WI38 (cell line): ENCODE results near the gene OR8G5.

Experiments
- H3K4me3 ChIP-seq: 2 replicates; pipeline ENCODE4 v1.5.1; 2011; ENCODE audit warnings: low read depth, mild to moderate bottlenecking, control low read depth, low read length
- TF ChIP-seq, protein P1 (sequence below): IDR thresholded peaks from 2 replicates; pipeline ENCODE4 v1.5.1; 2012; ENCODE audit warnings: low read depth, mild to moderate bottlenecking, control low read depth, low read length

OR8G5 gene

DNA sequence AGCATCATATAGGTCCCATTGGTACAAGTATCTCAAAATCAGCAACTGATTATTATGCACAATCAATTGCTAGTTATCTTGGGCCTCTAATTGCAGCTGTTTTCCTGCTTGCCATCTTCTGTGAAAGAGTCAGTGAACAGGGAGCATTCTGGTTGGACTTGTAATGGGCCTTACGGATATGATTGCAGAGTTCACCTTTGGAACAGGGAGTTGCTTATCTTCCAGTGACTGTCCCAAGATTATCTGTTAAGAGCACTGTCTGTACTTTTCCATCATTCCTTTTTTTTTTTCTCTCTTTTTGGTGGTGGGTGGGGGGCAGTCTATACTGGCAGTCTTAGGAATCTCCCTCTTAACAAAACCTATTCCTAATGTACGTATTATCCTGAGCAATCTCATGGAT lies 17.8 kb downstream of the OR8G5 start:
- TF ChIP-seq, protein P1, sequence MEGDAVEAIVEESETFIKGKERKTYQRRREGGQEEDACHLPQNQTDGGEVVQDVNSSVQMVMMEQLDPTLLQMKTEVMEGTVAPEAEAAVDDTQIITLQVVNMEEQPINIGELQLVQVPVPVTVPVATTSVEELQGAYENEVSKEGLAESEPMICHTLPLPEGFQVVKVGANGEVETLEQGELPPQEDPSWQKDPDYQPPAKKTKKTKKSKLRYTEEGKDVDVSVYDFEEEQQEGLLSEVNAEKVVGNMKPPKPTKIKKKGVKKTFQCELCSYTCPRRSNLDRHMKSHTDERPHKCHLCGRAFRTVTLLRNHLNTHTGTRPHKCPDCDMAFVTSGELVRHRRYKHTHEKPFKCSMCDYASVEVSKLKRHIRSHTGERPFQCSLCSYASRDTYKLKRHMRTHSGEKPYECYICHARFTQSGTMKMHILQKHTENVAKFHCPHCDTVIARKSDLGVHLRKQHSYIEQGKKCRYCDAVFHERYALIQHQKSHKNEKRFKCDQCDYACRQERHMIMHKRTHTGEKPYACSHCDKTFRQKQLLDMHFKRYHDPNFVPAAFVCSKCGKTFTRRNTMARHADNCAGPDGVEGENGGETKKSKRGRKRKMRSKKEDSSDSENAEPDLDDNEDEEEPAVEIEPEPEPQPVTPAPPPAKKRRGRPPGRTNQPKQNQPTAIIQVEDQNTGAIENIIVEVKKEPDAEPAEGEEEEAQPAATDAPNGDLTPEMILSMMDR = no peak
- no peak overlapping the region for H3K4me3 ChIP-seq

DNA sequence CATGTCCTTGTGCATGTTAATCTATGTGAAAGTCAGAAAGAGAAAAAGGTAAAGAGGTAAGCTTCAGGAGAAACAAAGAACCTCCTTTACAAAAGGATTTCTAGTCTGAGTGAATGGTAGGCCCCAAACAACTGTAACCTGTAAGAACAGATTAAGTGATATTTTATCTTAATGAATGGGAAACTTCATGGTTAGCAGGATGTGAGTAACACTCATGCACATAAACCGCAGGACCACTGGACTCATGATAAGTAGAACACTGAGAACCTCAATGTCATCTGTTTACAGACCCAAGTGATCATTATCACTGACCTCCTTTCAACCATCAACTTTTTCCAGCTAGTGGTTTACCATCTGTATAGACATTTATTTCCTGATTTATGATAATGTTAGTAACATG lies 19.9 kb downstream of the OR8G5 start:
- TF ChIP-seq, protein P1 = no peak
- no peak overlapping the region for H3K4me3 ChIP-seq

DNA sequence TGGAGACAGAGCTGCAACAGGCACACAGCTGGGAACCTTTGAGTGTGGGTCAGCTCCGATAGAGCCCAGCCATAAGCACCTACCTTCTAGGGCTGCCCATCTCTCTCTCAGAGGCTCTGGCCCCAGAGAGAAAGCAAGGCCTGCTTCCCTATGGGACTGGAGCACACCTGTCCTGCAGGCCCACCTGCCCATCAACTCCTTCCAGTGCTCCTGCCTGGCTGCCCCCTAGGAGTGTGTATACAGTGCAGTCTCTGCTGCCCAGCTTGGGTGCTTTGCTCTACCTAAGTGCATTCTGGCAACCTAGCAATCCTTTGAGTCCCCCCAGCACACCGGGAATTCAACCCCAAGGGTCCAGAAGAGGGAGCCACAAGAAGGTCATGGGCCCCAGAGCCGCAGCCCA lies 21.0 kb downstream of the OR8G5 start:
- TF ChIP-seq, protein P1 = no peak

DNA sequence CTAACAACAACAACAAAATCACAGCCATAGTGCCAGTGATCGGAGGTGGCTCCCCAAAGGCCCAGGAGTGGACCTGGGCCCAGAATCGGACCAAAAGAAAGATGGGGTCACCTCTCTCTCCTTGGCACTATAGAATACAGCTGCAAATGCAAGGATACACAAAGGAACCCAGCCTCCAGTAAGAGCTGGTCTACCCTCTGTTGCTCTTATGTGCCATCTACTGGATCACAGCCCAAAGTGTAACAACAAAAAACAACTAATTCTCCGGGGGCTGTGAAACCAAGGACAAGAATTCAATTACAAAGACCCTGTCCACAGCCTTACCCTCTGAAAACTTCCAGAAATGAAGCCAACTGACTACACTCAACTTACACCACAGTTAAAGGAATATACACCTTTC lies 21.6 kb downstream of the OR8G5 start:
- TF ChIP-seq, protein P1 = no peak
- no peak overlapping the region for H3K4me3 ChIP-seq

More for the DNA sequence above, 21.0 kb downstream of the OR8G5 start:
- H3K4me3 ChIP-seq = no peak overlapping the region

DNA sequence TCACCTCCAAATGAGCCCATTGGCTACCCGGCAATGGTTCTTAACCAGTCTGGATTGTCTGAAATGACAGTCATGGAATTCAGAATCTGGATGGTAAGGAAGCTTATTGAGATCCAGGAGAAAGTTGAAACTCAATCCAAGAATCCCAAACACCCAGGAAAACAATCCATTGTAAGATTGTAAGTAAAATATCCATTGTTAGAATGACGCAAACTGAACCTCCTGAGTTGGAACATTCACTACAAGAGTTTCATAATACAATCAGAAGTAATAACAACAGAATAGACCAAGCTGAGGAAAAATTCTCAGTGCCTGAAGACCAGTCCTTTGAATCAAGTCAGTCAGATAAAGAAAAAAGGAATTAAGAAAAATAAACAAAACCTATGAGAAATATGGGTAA lies 22.1 kb downstream of the OR8G5 start:
- H3K4me3 ChIP-seq = no peak overlapping the region
- TF ChIP-seq, protein P1 = no peak

DNA sequence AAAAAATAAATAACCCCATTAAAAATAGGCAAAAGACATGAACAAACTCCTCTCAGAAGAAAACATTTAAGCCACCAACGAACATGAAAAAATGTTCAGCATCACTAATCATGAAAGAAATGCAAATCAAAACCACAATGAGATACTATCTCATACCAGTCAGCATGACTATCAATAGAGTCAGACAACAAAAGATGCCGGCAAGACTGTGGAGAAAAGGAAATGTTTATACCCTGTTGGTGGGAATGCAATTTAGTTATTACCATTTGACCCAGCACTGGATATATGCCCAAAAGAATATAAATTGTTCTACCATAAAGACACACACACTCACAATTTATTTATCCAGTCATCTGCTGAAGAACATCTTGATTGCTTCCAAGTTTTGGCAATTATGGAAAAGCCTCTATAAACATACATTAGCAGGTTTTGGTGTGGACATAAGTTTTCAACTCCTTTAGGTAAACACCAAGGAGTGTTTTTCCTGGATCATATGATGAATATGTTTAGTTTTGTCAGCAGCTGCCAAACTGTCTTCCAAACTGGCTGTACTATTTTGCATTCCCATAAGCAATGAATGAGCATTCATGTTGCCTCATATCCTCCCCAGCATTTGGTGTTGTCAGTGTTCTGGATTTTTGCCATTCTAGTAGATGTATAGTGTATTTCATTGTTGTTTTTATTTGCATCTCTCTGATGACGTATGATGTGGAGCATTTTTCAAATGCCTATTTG lies 29.6 kb downstream of the OR8G5 start:
- no peak overlapping the region for H3K4me3 ChIP-seq
- TF ChIP-seq, protein P1 = no peak

DNA sequence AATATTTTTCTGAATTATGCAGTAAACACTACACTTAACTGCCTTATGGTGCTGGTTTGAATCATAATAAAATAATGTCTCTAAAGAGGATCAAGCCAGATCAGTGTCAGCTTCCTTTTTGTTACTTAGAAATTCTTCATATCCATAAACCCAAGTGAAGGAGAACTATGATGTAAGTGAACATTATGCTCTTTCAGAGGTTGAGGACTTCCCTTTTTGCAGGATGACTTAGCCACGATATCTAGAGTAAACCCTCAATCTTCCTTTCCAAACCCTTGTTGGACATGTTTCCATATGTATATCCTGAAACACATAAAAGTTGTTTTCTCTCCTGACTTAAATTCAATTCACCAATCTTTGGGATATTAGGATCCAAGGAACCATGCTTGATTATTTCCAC lies 38.5 kb downstream of the OR8G5 start:
- H3K4me3 ChIP-seq = no peak overlapping the region
- TF ChIP-seq, protein P1 = no peak
